ENCODE data around the gene APOBEC4. TPM values are rescaled to one million over a fixed set of nuclear protein-coding genes. Genes with fewer than 3 reads are reported as not detected.

The APOBEC4 gene
- polyA plus RNA-seq, 1 donor from 2014 or later: not detected

DNA sequence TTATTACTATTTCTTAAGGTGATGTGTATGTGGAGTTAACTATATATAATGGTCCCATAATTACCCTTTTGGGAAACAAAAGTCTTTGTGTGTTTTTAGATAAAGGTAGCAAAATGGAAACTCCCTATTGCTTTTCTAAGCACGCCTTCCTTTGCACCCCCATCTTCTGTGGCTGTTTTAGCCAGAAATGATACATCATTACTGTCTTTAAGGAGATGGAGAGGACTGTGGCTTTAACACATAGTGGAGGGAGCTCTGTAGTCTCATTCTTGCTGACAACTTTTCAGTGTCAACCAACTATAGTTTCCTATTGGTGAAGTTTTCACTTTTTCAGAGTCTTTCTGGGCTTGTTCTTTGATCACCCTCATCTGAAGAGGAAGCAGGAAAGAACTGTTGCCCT, 1.0 kb downstream of the APOBEC4 start:
- no peaks in the 10 kb centered on the region for H4K20me1 ChIP-seq (ENCODE audit: insufficient read depth)
- H3K27me3 ChIP-seq (ENCODE audit: insufficient read depth, low read depth, low read length): no peaks in the 10 kb centered on the region
- no peak overlapping the region for H3K4me3 ChIP-seq (ENCODE audit: low read length)
- H3K9ac ChIP-seq (ENCODE audit: low read length): no peak overlapping the region
- H3K36me3 ChIP-seq (ENCODE audit: insufficient read depth, low read length): no peaks in the 10 kb centered on the region
- H3K9me2 ChIP-seq (ENCODE audit: insufficient read depth, low read length): no peaks in the 10 kb centered on the region
- H3K27ac ChIP-seq (ENCODE audit: low read length): no peak overlapping the region
- no peak for TF ChIP-seq RAD21 (conservative IDR thresholded peaks at IDR 0.05)
- TF ChIP-seq, protein P1, sequence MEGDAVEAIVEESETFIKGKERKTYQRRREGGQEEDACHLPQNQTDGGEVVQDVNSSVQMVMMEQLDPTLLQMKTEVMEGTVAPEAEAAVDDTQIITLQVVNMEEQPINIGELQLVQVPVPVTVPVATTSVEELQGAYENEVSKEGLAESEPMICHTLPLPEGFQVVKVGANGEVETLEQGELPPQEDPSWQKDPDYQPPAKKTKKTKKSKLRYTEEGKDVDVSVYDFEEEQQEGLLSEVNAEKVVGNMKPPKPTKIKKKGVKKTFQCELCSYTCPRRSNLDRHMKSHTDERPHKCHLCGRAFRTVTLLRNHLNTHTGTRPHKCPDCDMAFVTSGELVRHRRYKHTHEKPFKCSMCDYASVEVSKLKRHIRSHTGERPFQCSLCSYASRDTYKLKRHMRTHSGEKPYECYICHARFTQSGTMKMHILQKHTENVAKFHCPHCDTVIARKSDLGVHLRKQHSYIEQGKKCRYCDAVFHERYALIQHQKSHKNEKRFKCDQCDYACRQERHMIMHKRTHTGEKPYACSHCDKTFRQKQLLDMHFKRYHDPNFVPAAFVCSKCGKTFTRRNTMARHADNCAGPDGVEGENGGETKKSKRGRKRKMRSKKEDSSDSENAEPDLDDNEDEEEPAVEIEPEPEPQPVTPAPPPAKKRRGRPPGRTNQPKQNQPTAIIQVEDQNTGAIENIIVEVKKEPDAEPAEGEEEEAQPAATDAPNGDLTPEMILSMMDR (IDR thresholded peaks at IDR 0.05; ENCODE audit: poor library complexity, severe bottlenecking): no peak
- no peak for TF ChIP-seq MXI1 (conservative IDR thresholded peaks at IDR 0.05; ENCODE audit: poor library complexity, severe bottlenecking)
- no peak for TF ChIP-seq TAF1 (IDR thresholded peaks at IDR 0.05; ENCODE audit: low read depth)
- TF ChIP-seq POLR2AphosphoS5 (IDR thresholded peaks at IDR 0.05): no peak
- TF ChIP-seq SMC3 (conservative IDR thresholded peaks at IDR 0.05; ENCODE audit: poor library complexity): no peak
- no peak for TF ChIP-seq EP300 (conservative IDR thresholded peaks at IDR 0.05; ENCODE audit: poor library complexity, severe bottlenecking)
- TF ChIP-seq, protein P2, sequence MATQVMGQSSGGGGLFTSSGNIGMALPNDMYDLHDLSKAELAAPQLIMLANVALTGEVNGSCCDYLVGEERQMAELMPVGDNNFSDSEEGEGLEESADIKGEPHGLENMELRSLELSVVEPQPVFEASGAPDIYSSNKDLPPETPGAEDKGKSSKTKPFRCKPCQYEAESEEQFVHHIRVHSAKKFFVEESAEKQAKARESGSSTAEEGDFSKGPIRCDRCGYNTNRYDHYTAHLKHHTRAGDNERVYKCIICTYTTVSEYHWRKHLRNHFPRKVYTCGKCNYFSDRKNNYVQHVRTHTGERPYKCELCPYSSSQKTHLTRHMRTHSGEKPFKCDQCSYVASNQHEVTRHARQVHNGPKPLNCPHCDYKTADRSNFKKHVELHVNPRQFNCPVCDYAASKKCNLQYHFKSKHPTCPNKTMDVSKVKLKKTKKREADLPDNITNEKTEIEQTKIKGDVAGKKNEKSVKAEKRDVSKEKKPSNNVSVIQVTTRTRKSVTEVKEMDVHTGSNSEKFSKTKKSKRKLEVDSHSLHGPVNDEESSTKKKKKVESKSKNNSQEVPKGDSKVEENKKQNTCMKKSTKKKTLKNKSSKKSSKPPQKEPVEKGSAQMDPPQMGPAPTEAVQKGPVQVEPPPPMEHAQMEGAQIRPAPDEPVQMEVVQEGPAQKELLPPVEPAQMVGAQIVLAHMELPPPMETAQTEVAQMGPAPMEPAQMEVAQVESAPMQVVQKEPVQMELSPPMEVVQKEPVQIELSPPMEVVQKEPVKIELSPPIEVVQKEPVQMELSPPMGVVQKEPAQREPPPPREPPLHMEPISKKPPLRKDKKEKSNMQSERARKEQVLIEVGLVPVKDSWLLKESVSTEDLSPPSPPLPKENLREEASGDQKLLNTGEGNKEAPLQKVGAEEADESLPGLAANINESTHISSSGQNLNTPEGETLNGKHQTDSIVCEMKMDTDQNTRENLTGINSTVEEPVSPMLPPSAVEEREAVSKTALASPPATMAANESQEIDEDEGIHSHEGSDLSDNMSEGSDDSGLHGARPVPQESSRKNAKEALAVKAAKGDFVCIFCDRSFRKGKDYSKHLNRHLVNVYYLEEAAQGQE (IDR thresholded peaks at IDR 0.05; ENCODE audit: borderline replicate concordance): no peak
- TF ChIP-seq EZH2 (IDR thresholded peaks at IDR 0.05; ENCODE audit: borderline replicate concordance, insufficient read depth, low read length, poor library complexity, severe bottlenecking): no peak
- H3K79me2 ChIP-seq (replicated peaks; ENCODE audit: insufficient read depth, low read length): peaks cover 7% of the 10 kb centered on the region
- no peaks in the 10 kb centered on the region for H3K9me3 ChIP-seq (ENCODE audit: low read length)
- H3K4me2 ChIP-seq (ENCODE audit: low read length): no peak overlapping the region
- H2AFZ ChIP-seq (ENCODE audit: low read depth, low read length): no peak overlapping the region
- H3F3A ChIP-seq (ENCODE audit: insufficient read depth, low read length, poor library complexity, severe bottlenecking): no peaks in the 10 kb centered on the region

DNA sequence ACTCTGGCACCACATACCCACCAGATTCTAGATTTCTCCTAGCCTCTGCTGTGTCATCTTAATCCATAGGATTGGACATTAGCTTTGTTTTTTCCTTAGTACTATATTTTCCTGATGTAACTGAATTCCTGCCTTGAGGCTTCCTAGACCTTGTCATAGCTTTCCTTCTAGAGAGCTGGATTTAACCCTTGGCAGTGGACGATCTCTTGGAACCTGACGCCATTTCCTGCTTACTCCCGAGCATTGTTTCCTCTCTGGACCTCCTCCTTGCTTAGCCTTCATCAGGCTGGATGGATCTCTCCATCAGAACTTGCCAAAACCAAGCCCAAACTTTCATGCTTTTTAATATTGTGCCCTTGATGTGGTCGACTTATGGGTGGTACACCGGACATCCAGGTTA, 1.5 kb downstream of the APOBEC4 start:
- Histone ChIP-seq H3K9me3 (ENCODE audit: low read length) (no peaks in the 10 kb centered on the region), H4K20me1 (ENCODE audit: insufficient read depth) (no peaks in the 10 kb centered on the region), H3K27me3 (ENCODE audit: insufficient read depth, low read depth, low read length) (no peaks in the 10 kb centered on the region), H3K79me2 (replicated peaks; ENCODE audit: insufficient read depth, low read length) (peaks cover 7% of the 10 kb centered on the region), H3K27ac (ENCODE audit: low read length) (no peak overlapping the region), H3K4me3 (ENCODE audit: low read length) (no peak overlapping the region), H3K4me2 (ENCODE audit: low read length) (no peak overlapping the region), H3F3A (ENCODE audit: insufficient read depth, low read length, poor library complexity, severe bottlenecking) (no peaks in the 10 kb centered on the region), H2AFZ (ENCODE audit: low read depth, low read length) (no peak overlapping the region), H3K9me2 (ENCODE audit: insufficient read depth, low read length) (no peaks in the 10 kb centered on the region), H3K36me3 (ENCODE audit: insufficient read depth, low read length) (no peaks in the 10 kb centered on the region), H3K9ac (ENCODE audit: low read length) (no peak overlapping the region)
- TF ChIP-seq TAF1 (IDR thresholded peaks at IDR 0.05; ENCODE audit: low read depth) (no peak), RAD21 (conservative IDR thresholded peaks at IDR 0.05) (no peak), POLR2AphosphoS5 (IDR thresholded peaks at IDR 0.05) (no peak), EP300 (conservative IDR thresholded peaks at IDR 0.05; ENCODE audit: poor library complexity, severe bottlenecking) (no peak), MXI1 (conservative IDR thresholded peaks at IDR 0.05; ENCODE audit: poor library complexity, severe bottlenecking) (no peak), SMC3 (conservative IDR thresholded peaks at IDR 0.05; ENCODE audit: poor library complexity) (no peak), EZH2 (IDR thresholded peaks at IDR 0.05; ENCODE audit: borderline replicate concordance, insufficient read depth, low read length, poor library complexity, severe bottlenecking) (no peak)
- TF ChIP-seq, protein P2 (IDR thresholded peaks at IDR 0.05; ENCODE audit: borderline replicate concordance): no peak
- TF ChIP-seq, protein P1 (IDR thresholded peaks at IDR 0.05; ENCODE audit: poor library complexity, severe bottlenecking): no peak

Data from neural cell (in vitro differentiated cells).